Stomach (tissue), 4 donors: Measurements from ENCODE around the gene GPR143.

Source experiments
- POLR2A ChIP-seq, 4 donors: fragments of 450-650 bp; IDR thresholded peaks; one replicate each; pipeline ENCODE4 v1.6.1; 2016; ENCODE audit warnings: antibody characterized with exemption in 4 of 4, control low read depth in 2 of 4, mild to moderate bottlenecking in 1 of 4, moderate library complexity in 1 of 4
- TF ChIP-seq, protein P1 (sequence below), 7 experiments: fragments of 450-650 bp in 4 of 7; fragments of 200-600 bp in 3 of 7; sonication (generic) in 3 of 7; IDR thresholded peaks; one replicate each; pipeline ENCODE4 v1.5.1; 2016 to 2019; ENCODE audit warnings: antibody characterized with exemption in 7 of 7, control low read depth in 2 of 7, mild to moderate bottlenecking in 1 of 7

DNA sequence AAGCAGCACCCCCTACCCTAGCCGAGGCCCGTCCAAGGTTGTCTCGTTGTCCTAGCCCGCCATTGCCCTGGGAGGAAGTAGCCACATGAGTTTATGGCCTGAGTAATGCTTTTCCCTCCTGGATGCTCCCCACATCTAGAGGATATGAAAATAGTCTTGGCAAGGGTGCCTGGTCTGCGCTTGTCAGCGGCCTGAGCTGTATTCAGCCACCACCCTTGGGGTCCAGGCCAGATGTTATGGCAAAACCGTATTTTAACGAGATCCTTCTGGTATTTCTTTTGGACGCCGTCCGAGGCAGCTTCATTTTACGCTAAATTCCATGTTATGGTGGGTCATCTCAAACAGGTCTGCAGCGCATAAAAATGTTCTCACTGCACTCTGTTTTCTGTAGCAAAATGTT is 89.3 kb downstream of the GPR143 start:
- TF ChIP-seq POLR2A (IDR thresholded peaks at IDR 0.05), result no peak
- TF ChIP-seq, protein P1, sequence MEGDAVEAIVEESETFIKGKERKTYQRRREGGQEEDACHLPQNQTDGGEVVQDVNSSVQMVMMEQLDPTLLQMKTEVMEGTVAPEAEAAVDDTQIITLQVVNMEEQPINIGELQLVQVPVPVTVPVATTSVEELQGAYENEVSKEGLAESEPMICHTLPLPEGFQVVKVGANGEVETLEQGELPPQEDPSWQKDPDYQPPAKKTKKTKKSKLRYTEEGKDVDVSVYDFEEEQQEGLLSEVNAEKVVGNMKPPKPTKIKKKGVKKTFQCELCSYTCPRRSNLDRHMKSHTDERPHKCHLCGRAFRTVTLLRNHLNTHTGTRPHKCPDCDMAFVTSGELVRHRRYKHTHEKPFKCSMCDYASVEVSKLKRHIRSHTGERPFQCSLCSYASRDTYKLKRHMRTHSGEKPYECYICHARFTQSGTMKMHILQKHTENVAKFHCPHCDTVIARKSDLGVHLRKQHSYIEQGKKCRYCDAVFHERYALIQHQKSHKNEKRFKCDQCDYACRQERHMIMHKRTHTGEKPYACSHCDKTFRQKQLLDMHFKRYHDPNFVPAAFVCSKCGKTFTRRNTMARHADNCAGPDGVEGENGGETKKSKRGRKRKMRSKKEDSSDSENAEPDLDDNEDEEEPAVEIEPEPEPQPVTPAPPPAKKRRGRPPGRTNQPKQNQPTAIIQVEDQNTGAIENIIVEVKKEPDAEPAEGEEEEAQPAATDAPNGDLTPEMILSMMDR (IDR thresholded peaks at IDR 0.05), result no peak
